LNCAP (cell line): ENCODE measurements around the gene TCF7.

Source experiments
- TF ChIP-seq, protein P1 (sequence below): fragments of 450-650 bp; IDR thresholded peaks from 2 replicates; pipeline ENCODE4 v1.5.1; 2017; ENCODE audit warnings: mild to moderate bottlenecking

The TCF7 gene

DNA sequence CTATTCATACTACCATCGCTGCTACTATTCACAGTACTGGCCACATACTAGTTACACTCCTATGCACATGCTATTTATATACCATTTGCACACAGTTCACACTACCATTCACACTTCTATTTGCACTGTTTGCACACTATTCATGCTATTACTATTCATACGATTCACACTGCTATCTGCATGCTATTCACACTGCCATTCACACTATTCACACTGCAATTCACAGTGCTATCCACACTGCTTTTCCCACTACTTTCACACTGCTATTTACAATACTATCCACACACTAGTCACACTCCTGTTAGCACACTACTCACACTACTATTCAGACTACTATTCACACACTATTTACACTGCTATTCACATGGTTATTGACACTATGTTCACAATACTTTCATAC, 39.4 kb upstream of the TCF7 start:
- TF ChIP-seq, protein P1, sequence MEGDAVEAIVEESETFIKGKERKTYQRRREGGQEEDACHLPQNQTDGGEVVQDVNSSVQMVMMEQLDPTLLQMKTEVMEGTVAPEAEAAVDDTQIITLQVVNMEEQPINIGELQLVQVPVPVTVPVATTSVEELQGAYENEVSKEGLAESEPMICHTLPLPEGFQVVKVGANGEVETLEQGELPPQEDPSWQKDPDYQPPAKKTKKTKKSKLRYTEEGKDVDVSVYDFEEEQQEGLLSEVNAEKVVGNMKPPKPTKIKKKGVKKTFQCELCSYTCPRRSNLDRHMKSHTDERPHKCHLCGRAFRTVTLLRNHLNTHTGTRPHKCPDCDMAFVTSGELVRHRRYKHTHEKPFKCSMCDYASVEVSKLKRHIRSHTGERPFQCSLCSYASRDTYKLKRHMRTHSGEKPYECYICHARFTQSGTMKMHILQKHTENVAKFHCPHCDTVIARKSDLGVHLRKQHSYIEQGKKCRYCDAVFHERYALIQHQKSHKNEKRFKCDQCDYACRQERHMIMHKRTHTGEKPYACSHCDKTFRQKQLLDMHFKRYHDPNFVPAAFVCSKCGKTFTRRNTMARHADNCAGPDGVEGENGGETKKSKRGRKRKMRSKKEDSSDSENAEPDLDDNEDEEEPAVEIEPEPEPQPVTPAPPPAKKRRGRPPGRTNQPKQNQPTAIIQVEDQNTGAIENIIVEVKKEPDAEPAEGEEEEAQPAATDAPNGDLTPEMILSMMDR = no peak

DNA sequence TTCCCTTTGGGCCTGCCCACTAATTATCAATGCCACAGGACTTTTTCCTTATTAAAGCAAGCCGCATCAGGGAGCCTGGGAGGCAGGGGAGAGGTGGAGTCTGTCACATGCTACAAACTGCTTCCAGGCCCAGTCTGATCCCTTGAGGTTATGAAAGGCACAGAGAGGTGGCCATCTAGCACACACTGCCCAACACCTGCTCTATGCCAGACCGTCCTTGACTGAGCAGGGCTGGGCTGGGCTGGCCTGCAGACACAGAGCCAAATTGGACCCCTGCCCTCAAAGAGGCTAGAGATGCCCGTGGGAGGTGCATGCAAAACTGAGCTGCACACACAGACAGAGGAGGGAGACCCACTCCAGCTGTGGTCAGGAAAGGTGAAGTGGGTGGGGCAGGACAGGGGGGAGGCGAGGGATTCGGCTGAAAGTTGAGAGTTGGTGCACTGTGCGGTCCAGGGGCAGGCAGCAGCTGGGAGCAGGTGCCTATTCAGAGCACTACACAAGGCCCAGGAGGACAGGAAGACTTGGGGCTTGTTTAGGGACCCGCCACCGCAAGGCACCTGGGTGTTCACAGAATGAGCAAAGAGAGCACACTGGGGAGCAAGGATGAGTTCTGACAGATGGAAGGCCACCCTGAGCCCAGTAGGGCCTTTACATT, 36.4 kb upstream of the TCF7 start:
- TF ChIP-seq, protein P1 = no peak

DNA sequence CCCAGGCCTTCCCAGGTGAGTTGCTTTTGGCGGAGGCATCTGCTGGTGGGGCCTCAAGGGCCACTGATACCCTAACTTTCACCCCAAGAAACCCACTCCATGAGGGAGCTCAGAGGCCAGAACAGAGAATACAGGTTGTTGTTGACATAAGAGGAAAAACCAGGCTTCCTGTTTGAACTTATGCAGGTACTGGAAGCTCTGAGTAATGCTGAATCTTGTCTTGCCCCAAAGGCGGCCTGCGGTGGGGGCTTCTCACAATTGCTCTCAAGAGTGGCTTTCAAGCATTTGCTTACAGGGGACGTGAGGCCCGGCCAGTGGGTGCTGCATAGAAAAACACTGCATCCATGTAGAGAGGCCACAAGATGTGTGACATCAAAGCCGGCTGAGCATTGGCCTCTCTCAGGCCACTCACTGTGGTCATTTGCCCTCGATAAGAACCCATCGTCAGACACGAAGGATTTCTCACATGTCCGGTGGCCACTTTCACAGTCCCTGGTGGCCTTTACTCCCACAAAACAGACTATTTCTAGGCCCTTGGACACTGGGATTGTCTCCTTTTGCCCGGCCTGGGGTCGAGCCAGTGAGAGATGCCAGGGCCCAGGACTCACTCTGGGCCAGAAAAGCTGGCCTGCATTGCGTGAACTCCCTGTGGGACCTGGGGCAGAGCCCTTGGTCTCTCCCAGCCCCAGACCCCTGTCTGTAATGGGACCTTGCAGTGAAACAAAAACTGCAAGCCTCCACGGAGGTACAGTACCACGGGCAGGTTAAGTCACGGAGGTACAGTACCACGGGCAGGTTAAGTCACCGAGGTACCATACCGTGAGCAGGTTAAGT, 34.5 kb upstream of the TCF7 start:
- TF ChIP-seq, protein P1 = no peak

DNA sequence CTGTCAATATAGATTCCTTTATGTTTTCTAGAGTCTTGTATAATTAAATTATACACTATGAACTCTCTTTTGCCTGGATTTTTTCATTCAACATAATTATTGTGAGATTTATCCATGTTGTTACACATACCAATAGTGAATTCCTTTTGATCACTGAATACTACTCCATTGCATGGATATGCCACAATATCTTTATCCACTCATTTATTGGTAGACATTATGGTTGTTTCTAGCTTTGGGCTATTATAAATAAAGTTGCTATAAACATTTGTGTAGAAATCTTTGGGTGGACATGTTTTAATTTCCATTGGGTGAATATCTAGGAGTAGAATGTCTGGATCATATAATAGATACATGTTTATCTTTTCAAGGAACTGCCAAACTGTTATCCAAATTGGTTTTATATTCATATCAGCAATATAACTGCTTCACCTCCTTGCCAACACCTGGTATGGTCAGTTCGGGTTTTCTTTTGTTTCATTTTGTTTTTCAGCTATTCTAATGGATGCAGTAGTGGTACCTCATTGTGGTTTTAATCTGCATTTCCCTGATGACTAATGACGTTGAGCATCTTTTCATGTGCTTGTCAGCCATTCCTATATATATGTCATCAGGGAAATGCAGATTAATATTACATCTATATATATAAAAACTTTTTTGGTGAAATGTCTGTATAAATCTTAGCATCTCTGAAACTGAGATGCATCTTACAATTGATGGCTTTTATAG, 32.1 kb upstream of the TCF7 start:
- TF ChIP-seq, protein P1 = no peak

DNA sequence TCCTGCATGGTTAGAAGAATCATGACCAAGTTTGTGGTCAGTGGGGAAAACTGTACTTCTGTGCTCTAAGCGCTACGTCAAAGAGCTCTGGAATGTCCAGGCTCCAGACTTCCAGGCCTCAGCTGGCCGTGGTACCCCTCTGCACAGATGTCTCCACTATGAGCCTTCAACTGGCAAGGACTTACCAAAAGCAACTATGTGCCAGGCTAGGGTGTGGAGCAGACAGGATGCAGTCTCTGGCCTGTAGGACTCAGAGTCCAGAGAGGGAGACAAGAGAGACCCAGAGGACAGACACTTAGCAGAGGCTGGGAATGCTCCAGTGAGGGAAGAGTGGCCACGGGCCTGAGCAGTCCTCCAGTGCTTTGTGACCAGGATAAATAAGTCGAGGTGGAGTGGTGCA, 31.0 kb upstream of the TCF7 start:
- TF ChIP-seq, protein P1 = no peak

DNA sequence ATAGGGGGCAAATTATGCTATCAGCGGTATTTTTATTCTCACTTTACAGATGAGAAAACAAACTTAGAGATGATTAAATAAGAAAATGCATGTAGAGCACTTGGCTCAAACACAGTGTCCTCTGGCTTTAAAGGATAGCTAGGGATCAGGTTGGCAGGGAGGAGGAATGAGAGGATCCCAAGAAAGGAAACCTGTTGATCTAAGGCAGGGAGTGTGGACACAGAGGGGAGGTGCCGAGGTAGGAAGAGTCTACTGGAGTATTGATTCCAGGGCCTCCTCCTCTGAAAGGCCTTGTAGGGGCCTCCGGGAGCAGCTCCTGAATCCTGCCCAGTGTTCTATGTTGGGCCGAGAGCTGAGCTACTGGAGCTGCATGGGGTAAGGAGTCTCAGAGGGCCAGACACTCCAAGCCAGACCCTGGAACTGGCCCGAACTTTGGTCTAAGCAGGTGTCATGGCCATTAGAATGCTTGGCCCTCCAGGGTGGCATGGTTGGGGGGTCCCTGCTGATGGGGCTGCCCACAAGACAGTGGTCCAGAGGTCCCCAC, 30.4 kb upstream of the TCF7 start:
- TF ChIP-seq, protein P1 = no peak

DNA sequence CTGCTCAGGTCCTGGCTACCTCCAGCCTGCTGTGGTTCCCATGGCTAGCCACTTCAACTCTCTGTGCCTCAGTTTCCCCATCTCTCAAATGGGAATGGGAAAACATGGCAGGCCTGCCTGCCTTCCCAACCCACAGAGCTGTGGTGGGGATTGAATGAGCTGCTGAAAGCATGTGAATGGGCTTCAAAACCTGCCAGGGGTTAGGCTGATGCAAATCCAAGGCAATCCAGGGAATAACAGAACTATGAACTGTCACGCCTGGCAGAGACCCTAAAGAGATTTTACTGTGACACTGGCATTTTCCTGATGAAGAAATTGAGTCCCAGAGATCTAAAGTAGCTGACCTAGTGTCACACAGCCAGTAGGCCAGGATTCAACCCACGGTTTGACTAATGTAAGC, 29.9 kb upstream of the TCF7 start:
- TF ChIP-seq, protein P1 = no peak
